ENCODE measurements around the gene TIMP3. TPM values are rescaled to one million over a fixed set of nuclear protein-coding genes. Genes with fewer than 3 reads are reported as not detected.
A peak's percentile ranks its signal among the peaks of the same experiment; 100 is the strongest.
"Not testable (repeated sequence)": the region's sequence is repeated elsewhere in the genome, so short reads cannot be mapped to it uniquely, and the experiment has no call there.

The TIMP3 gene
- total RNA-seq, 2 donors from 2014 or later: 344 to 654 TPM

DNA sequence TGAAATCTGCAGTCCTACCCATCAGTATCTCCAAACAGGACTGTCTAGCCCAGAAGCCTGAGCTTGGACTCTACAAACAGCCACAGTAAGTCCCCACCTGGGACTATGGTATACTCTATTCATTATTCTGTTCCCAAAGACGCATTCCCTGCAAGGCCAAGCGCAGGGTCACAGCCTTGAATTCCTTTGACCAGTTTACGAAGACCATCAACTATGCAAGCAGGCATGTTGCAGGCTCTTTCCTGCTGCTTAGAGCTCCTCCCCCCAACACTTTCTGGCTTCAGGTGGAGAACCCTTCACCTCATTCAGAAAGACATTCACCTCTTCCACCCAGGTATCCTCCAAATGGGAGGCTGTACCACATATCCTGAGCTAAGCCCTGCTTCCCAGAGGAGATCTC is 62.5 kb downstream of the TIMP3 start:
- DNase-seq (ENCODE audit: low spot score): no peak
- intact Hi-C loops (cut with DNase I): no loop called here

DNA sequence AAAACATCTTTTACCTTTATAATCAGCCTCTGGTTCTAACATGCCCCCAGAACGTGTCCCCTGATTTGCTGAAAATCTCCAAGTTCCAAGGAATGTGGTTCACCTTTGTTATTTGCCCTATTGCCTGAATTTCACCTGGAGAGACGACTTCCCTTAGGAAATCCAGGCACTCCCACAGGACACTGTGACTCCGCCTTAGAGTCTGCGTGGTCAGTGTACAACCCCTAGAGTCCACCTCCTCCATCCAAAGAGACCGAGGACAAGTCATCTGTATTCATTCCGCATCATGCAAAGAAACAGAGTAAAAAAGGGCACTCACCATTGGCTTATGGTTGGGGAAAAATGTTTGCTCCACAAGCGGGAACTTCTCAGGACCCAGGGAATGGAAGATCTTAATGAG is 63.1 kb downstream of the TIMP3 start:
- DNase-seq (ENCODE audit: low spot score): no peak
- intact Hi-C loops (cut with DNase I): no loop called here

DNA sequence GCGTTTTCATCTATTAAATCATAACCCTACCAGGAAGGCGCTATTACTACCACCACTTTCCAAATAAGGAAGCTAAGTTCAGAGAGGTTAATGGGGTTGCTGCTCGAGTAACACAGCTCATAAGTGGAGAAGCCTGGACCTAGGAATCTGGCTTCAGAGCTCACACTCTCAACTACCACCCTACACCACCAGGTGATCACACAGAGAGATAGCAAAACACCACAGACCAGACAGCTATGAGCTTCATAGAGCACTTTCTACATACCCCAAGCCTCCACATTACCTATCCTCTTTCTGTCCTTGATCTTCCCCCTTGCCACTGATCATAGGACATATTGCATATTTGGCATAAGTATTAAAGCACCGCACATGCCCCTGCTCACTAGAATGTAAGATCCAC is 65.4 kb downstream of the TIMP3 start:
- intact Hi-C loops (cut with DNase I): no loop called here
- DNase-seq (ENCODE audit: low spot score): no peak

DNA sequence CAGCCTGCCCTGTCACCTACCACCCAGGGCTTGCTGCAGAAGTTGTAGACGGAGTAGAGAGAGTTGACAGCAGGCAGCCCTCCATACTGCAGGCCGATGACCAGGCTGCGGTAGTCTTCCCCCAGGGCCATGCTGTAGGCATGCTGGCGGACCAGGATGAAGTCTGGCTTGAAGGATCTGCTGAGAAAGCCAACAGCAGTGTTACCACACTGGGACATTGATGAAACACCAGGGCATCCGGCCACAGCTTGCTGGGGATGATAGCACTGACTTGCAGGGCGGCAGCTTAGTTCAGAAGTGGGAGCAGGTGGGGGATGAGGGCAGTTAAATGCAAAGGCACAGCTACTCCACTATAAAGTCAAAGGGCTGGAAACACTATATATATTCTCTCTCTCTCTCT is 67.4 kb downstream of the TIMP3 start:
- DNase-seq (ENCODE audit: low spot score): no peak
- intact Hi-C loops (cut with DNase I): no loop called here

DNA sequence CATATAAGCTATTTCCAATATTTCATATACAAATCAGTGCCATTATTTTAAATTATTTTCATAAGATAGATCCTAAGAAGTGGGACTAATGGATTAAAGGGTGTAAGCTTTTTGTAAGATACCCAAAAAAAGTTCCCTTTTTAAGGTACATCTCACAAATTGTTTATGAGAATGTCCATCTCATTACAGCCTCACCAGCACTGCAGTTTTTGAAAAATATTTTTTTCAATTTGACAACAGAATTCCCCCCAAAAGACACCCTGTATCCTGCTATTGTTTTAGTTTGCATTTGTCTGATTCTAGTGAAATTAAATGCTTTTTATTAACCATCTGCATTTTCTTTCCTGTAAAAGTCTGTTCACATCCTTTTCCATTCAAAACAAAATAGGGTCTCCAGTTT is 69.0 kb downstream of the TIMP3 start:
- DNase-seq (ENCODE audit: low spot score): no peak
- intact Hi-C loops (cut with DNase I): no loop called here

DNA sequence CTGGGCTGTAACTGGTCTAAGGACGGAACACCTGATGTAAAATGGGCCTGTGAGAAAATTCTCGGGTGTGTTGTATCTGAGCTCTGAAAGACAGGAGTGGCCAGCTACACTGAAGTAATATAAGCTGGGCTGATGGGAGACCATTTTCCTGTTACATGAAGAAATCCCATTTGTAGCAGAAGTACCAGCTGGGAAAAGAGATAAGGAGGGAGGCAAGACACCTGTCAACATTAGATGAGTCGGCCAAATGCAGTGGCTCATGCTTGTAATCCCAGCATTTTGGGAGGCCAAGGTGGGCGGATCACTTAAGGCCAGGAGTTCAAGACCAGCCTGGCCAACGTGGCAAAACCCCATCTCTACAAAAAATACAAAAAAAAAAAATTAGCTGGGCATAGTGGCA is 72.1 kb downstream of the TIMP3 start:
- DNase-seq (ENCODE audit: low spot score); intact Hi-C loops (cut with DNase I): not testable (repeated sequence)

DNA sequence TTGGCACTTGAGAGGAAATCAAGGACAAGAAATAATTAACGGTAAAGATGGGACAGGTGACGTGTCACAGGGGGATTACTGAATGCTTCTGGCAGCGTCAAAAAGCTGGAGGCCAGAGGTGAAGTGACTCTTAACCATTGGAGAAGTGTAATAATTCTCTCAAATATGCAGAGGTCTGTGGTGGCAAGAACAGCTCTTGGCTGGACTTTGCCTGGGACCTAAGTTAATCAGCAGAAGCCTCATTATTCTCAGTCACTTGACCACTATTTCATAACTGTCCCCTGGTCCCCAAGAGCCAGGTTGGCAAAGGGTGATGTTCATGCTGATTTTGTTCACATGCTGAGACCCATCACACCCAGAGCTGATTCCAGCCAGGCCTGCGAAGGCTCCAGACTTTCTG is 72.9 kb downstream of the TIMP3 start:
- DNase-seq (ENCODE audit: low spot score): no peak
- intact Hi-C loops (cut with DNase I): no loop called here

DNA sequence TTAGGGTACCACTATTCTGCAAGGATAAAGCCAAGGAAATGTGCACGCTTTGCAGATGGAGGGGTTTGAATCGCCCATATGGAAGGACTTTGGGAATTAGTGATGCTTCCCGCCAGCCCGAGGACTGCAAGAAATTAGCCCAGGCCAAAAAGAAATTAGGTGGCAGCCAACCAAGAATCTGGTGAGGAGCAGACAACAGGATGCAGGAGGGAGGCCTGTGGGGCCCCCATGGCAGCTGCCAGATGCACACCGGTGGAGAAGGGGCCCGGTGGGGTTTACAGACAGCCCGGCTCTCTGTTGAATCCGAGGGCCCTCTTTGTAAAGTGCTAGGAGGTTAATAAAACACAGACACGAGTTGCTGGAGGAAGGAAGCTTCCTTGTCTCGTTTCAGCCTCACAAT is 73.5 kb downstream of the TIMP3 start:
- DNase-seq (ENCODE audit: low spot score): no peak
- intact Hi-C loops (cut with DNase I): no loop called here

DNA sequence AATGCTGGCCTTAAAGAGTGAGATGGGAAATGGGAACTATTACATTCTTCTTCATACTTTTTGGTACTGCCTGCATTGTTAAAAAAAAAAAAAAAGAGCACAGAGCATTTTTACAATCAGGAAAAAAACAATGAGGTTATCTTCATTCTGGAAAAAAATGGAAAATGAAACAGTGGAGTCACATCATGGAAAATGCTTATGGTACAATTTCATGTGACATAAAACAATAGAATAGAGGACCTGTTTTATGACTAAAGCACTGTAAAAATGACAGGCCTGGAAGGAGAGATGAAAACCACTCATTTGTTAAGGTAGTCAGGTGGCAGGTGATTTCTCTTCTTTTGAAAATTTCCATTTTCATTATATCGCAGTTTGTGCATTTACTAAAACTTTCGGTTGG is 75.0 kb downstream of the TIMP3 start:
- intact Hi-C loops (cut with DNase I): no loop called here
- DNase-seq (ENCODE audit: low spot score): no peak

DNA sequence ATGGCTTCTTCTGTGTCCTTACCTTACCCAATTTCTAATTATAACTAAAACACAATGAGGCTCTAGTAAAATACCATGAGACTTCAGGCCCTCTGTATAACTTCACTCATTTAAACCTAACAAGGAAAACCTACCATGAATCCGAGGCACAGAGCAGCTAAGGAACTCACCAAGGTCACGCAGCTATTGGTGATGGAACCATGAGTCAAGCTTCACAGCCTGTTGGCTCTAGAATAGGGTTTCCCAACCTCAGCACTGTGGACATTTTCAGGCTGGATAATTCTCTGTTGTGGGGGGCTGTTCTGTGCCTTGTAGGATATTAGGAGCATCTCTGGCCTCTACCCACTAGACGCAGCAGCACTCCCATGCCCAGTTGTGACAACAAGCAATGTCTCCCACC is 75.7 kb downstream of the TIMP3 start:
- DNase-seq (ENCODE audit: low spot score): no peak
- intact Hi-C loops (cut with DNase I): no loop called here

DNA sequence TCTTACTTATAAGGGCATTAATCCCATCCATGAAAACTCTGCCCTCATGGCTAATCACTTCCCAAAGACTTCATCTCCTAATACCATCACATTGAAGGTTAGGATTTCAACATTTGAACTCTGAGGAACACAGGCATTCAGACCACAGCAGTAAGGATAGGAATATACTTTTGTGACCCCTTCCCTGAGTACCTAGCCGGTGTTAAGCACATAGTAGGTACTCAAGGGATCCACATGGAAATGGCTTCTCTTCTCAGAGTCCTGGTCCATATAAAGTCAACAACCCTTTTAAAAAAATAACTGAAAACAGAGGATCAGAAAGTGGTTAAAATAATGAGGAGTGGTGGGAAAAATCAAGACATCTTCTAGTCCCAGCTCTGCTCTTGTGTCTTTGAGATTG is 78.0 kb downstream of the TIMP3 start:
- DNase-seq (ENCODE audit: low spot score): no peak
- intact Hi-C loops (cut with DNase I): no loop called here

DNA sequence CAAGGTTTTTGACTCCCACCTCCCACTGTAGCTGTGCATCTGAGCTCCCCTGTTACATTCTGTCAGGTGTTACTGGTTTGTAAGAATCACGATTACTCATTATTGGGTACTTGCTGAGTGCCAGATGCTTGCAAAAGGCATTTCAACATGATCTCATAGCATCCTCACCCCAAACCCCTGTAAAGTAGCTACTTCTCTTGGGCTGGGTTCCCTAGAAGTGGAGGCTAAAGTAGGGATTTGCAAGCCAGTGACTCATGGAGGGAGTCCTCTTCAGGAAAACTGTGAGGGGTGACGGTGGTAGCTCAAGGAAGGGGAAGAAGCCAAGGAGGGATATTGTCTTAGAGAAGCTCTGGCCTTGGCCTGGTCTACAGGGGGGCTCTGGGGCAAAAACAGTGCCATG is 78.6 kb downstream of the TIMP3 start:
- intact Hi-C loops (cut with DNase I): no loop called here
- no peak for DNase-seq (ENCODE audit: low spot score)

DNA sequence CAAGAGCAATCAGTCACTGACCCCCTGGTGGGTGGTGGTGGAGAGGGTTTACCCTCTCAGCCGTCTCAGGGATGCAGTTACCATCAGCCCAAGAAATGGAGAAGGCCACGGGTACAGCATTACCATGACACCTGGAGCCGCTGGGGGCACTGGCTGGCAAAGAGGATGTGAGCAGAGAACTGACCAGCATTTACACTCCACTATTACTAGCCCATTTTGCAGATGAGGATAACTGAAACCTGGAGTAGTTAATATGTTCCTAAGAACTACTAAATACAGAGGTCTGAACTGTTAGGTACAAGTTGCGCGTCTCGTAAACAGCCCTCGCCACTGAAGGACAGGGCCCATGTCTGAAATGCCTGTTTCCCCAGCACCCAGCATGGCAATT is 79.0 kb downstream of the TIMP3 start:
- DNase-seq (ENCODE audit: low spot score): no peak
- intact Hi-C loops (cut with DNase I): no loop called here

DNA sequence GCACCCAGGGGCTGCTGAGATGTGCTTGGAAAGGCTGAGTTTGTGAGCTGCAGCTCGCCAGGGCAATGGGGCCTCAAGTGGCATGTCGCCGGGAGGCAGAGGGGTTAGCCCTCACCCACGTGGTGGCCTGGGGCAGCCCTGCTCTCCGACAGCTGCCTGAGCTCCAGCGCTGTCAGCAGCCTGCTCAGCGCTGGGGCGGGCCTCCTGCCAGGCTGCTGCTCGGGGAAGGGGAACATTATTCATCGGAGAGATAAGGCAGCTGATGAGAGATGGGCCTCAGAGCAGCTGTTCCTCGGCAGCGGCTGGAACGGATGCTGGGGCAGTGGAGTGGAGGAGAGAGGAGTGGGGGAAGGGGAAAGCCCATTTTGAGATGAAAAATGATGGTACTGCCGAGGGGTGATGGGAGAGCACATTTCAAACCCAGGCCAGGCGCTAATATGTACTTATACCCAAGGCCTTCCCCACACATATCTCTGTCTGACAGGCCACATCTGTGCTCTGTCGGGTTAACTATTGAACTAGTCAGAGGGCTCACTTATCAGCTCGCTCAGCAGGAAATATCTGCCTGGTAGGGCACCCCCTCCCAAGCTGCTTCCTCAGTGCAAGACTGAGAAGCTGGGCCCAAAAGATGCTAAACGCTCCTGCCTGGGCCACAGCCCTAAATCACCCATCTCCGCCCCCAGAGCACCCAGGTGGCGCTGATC is 79.5 kb downstream of the TIMP3 start:
- intact Hi-C loops (cut with DNase I): no loop called here
- DNase-seq (ENCODE audit: low spot score): peak; percentile 90

DNA sequence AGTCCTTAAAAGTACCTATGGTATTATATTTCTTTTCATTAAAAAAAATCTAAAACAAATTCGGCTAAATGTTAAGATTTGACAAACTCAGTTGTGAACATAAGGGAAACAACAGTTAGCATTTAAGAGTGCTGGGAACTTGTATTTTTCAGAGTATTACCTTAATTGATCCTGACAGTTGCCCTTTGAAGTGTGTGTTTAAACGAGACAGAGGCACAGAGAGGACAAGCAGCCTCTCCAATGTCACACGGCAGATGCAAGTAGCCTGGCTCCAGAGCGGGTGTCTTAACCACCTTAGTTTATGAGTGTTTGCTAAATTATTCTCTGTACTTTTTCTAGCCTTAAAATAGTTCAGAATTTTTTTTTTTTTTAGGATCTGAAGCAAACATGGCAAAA is 80.9 kb downstream of the TIMP3 start:
- intact Hi-C loops (cut with DNase I): no loop called here
- no peak for DNase-seq (ENCODE audit: low spot score)

DNA sequence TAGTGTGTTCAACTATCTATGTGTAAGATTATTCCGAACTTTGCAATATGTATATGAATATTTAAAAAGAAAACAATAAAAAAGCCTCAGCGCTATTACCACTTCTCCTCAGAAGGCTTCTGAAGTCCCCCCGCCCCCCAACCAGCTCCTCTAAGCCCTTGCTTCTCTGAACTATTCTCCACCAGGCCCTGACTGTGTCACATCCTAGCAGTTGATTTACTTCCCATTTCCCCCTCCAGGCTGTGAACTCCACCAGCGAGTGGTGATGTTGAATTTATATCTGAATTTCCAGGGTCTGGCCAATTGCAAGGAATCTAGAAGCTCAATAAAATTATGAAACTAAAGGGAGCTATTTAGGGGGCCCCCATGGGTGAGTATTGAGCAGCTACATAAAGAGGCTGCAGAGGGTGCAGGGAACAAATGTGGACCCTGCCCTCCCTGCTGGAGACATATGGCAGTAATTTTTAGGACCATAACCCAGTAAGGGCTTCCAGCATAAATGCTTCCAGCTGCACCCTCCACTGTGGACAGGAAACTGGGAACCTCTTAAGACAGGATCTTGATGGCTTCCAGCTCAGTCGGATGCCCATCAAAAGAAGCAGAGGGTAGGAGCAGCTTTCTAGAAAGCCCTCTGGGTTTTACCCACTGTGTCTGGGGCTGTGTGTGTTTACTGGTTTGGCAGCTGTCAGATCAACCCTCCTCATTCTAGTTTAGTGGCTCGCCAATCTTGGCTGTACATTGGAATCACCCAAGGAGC is 81.4 kb downstream of the TIMP3 start:
- no peak for DNase-seq (ENCODE audit: low spot score)
- intact Hi-C loops (cut with DNase I): no loop called here

DNA sequence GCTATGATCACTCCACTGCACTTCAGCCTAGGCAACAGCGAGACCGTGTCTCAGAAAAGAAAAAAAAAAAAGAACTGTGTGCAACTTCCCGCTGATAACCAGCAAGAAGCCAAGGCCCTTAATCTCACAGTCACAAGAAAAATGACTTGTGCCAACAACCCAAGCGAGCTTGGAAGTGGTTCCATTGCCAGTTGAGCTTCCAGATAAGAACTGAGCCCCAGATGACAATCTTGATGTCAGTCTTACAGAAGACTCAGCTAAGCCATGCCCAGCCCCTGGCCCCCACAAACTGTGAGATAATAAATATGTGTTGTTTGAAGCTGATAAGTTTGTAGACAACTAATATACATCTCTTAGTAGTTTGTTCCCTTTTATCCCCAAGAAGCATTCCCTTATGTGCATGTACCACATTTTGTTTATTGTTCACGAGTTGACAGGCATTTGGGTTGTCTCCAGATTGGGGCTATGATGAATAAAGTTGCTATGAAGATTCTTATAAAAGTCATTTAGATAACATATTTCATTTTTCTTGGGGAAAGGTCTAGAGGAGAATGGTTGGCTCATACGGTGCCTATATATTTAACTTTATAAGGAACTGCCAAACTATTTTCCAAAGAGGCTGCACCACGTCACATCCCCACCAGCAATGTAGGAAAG is 85.9 kb downstream of the TIMP3 start:
- intact Hi-C loops (cut with DNase I): no loop called here

DNA sequence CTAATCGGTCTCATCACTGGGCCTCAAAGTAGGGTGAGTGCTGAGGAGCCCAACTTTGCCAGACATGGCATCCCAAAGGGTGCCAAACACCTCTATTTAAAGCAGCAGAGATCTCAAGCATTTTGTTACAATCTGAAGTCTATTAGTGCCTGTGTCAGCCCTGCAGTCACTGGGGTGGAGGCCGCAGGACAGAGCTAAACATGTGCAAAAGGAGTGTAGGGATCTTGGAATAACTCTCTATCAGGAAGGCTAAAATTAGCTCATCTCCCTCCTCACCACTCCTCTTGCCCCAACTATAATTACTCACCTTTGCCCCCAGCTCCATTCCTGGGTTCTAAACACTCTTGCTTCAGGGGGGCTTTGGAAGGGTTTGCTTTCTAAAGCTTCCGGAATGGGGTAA is 87.5 kb downstream of the TIMP3 start:
- no peak for DNase-seq (ENCODE audit: low spot score)
- intact Hi-C loops (cut with DNase I): no loop called here

More for the DNA sequence above, 85.9 kb downstream of the TIMP3 start:
- DNase-seq (ENCODE audit: low spot score): no peak

DNA sequence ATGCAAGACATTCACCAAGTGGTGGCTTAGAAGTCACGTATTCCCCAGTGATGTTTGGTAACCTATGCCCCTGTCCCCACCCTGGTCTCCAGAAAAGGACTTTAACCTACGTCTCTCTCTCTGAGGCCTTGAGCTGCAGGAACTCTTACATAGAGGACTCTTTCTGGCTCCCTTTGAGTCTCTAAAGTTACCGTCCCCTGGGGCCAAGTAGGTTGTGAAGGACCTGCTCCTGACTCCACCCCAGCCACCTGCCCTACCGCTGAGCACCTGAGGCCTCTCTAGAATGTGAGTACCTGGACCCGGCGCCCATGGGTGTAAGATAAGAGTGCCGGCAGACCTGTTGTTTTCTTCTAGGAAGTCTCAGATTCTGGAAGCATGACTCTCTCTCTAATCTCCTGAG is 95.4 kb downstream of the TIMP3 start:
- no peak for DNase-seq (ENCODE audit: low spot score)
- intact Hi-C loops (cut with DNase I): no loop called here

DNA sequence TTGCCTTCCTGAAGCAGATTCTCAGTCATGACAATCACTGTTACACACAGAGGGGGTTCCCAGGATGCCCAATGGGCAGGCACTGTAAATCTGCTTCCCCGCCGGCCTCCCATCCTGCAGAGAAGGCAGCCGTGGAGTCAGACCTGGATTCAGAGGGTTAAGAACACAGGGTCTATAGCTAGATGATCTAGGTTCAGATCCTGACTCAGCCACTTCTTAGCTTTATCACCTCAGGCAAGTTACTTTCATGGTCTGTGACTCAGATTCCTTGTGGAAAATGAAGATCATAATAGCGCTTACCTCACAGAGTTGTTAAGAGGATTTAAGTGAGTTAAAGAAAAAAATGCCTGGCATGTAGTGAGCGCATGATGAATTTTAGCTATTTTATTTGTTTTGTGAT is 95.9 kb downstream of the TIMP3 start:
- intact Hi-C loops (cut with DNase I): no loop called here
- DNase-seq (ENCODE audit: low spot score): no peak
